Endothelial cell of hepatic sinusoid (primary cell): ENCODE results near the gene TEKTIP1.
"Not testable (repeated sequence)": the region's sequence is repeated elsewhere in the genome, so short reads cannot be mapped to it uniquely, and the experiment has no call there.

Source experiments
- in situ Hi-C: cut with HindIII; loops from 2 replicates; pipeline ENCODE4 v1.10.0; 2017; ENCODE audit warnings: low sequenced_read_pairs

The TEKTIP1 gene

GRCh38 chr19:3555653-3556422 lies 16.9 kb downstream of the TEKTIP1 start:
- in situ Hi-C loops, result no loop called here

DNA sequence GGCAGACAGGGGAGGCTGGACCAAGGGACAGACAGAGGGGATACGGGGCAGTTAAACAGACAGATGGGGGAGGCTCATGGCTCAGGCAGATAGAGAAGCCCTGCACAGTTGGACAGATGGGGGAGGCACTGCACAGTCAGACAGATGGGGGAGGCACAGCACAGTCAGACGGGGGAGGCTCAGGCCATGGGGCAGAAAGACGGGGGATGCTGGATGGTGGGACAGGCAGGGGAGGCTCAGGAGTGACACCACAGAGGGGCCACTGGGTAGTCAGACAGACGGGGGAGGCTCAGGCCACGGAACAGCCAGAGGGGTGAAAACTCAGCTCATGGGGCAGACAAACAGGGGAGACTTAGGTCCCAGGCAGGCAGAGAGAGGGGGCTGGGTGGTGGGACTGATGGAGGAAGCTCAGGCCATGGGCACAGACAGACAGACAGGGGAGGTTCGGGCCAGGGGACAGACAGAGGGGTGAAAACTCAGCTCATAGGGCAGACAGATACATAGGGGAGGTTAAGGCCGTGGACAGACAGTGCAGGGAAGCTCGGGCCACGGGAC lies 17.5 kb downstream of the TEKTIP1 start:
- in situ Hi-C loops, result no loop called here

DNA sequence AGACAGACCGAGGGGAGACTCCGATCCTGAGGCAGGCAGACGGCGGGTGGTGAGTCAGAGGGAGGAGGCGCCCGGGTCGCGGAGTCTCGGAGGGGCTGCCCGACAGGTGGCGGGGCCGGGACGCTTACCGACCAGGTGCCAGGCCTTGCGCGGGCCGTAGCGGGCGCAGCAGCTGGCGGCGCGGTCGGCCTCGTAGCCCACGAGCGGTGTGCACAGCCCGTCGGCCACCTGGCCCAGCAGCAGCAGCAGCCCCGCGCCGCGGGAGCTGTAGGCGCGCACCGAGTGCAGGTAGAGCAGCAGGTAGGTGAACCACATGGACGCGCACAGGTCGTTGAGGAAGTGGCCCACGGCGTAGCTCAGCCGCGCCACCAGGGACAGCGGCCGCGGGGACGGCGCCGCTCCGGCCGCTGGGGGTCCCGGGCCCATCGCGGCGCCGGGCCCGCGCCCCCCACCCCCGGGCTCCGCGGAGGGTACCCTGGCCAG lies 18.0 kb downstream of the TEKTIP1 start:
- in situ Hi-C loops, result no loop called here

DNA sequence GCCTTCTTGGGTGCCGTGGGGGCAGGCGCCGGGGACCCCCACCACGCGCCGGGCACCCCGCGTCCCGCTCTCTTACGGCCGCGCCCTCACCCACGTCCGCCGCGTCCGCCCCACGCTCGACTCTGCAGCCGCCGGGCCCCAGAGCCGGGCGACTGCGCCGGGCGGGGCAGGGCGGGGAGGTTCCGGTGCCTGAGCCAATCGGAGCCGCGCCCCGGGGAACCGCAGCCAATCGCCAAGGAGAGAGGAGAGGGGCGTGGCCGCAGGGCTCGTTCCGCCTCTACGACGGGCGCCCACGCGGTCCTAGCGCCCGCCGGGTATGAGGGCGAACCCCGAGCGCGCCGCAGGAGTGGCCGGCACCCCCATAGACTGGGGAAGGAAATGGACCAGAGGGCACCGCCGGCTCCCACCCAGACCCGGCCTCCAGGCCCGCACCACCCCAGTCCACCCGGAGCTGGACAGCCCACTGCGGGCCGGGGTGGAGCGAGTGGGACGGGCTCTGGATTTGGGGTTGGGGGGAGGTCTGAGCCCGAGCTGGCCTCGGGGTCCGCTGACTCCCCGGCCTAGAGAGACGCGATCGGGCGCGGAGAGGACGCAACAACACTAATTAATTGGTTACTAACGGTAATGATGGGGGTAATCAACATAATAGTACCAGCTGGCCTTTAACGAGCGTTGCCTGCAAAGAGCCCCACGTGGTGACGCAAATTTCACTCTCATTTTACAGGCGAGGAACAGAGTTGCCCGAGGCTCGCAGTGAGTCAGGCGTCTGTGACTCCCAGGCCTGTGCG lies 18.7 kb downstream of the TEKTIP1 start, which contains the start of gene MFSD12:
Gene MFSD12 (minus strand): TSS at position 126 of the 788 bp plus-strand sequence. CDS start 183 bp downstream, outside the sequence.
- in situ Hi-C loops, result no loop called here

DNA sequence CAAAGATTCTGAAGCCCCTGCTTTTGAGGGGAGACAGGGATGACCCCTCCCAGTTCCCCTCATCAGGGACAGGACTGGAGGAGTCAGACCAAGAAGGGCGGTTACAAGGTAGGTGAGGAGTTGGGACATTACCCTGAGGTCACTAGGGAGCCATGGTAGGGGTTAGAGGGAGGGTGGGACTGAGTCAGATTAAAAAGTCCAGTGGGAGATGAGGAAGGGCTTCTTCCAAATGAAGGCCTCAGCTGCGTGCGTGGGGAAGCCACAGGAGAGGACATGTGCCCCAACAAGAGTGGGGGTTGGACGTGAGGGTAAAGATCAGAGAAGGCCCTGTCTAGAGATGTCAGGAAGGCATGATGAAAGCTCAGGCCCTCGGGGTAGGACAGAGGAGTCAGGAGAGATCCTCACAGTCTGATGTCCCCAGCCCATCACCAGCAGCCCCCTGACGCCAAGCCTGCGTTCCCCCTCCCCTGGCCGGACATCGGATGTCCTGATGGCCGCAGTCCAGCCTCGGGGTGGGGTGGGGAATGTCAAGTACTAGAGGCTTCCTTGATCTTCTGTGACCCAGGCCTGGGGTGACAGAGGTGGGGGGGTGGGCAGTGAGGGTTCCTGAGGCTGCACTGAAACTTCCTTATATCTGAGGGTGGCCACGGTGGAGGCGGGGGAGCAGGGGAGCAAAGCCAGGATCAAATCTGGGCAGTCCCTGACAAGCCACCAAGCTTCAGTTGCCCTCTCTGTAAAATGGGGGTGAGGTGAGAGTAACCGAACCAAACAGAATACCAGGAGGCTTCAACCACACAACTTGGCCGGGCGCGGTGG lies 24.9 kb downstream of the TEKTIP1 start:
- in situ Hi-C loops, result loop anchor here (10.0 kb wide), 1 partner anchor 259 kb away; no protein-coding TSS in a partner anchor

DNA sequence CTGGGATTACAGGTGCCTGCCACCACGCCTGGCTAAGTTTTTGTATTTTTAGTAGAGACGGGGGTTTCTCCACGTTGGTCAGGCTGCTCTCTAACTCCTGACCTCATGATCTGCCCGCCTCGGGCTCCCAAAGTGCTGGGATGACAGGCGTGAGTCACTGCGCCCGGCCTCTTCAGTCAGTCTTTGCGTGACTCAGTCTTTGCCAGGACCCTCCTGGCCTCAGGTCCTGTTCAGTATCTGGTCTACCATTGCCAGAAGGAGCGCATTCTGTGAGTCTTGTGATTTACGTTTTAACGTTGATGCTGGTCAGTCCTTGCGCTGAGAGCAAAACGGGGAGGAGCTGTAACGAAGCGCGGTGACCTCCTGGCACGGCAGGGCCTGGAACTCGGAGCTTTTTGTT lies 26.2 kb downstream of the TEKTIP1 start:
- in situ Hi-C loops, result loop anchor here (10.0 kb wide), 1 partner anchor 260 kb away; no protein-coding TSS in a partner anchor

DNA sequence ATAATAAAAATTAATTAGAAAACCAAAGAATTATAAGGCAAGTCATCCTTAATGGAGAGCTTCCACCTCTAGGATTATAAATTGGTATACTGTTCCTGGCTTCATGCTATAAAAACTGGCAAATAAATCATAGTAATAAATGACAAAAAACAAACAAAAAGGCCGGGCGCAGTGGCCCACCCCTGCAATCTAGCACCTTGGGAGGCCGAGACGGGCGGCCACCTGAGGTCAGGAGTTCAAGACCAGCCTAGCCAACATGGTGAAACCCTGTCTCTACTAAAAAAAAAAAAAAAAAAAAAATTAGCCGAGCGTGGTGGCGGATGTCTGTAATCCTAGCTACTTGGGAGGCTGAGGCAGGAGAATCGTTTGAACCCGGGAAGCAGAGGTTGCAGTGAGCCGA lies 31.1 kb downstream of the TEKTIP1 start:
- in situ Hi-C loops, result not testable (repeated sequence)

- in situ Hi-C loops, result no loop called here
These were observed 31.6 kb downstream of the TEKTIP1 start for GRCh38 chr19:3570606-3571011.

DNA sequence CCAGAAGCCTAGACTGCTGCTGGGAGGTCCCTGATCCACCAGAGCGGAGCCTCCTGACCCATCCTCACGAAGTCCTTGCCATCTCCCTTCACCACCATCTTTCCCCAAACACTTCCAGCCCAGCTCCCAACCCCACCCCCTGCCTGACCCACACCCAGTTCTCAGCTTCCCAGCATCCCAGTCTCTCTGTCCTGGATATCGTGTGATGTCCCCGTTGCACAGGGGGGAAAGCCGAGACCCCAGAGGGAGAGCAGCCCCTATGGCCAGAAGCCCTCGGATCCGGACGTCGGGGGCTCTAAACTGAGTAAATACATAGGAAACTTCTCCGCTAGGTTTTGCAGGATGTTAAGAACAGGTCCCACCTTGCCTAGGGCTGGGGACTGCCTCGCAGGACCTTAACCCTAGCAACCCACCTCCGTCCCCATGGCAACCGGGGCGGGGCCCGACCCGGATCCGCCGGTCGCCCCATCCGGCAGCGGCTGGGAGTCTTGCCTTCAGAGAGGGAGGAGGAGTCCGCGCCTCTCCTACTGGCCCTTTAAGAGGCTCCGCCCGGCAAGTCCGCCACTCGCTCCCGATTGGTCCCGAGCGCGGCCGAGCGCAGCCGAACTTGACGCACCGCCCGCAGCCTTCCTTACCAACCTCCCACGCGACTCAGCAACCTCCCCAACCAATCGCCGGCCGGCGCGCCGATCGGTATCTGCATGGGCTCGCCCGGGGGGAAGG lies 33.3 kb downstream of the TEKTIP1 start:
- in situ Hi-C loops, result no loop called here

GRCh38 chr19:3572855-3573161 lies 33.8 kb downstream of the TEKTIP1 start, which contains the start of gene HMG20B:
TSS of gene HMG20B (plus strand) at chr19:3572944. CDS start at chr19:3573310, 366 bp downstream.
- in situ Hi-C loops, result no loop called here

GRCh38 chr19:3573162-3573857 lies 34.3 kb downstream of the TEKTIP1 start:
- in situ Hi-C loops, result no loop called here

DNA sequence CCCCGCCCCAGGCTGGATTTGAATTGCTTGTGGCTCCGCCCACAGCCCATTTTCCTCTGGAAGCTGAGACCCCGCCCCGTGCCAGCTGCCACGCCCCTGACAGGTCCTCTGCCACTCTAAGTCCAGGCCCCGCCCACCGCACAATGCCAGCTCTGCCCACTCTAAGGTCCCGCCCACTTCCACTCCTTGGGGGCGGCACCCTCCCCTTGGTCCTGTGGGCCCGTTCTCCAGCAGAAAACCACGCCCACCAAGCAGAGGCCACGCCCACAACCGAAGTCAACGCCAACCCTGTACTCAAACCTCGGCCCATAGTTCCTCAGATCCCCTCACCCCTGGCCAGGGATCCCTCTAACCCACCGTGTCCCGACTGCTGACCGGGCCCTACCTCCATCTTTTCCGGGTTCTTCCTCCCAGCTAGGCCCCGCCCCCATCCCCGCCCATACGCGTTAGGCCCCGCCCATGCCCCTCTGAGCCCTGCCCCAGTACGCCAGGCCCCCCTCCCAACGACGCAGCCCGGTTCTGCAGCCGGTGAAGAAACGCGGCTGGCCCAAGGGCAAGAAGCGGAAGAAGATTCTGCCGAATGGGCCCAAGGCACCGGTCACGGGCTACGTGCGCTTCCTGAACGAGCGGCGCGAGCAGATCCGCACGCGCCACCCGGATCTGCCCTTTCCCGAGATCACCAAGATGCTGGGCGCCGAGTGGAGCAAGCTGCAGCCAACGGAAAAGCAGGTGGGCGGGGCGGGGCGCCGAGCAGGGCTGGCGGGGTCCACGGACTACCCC lies 35.1 kb downstream of the TEKTIP1 start:
- in situ Hi-C loops, result no loop called here

DNA sequence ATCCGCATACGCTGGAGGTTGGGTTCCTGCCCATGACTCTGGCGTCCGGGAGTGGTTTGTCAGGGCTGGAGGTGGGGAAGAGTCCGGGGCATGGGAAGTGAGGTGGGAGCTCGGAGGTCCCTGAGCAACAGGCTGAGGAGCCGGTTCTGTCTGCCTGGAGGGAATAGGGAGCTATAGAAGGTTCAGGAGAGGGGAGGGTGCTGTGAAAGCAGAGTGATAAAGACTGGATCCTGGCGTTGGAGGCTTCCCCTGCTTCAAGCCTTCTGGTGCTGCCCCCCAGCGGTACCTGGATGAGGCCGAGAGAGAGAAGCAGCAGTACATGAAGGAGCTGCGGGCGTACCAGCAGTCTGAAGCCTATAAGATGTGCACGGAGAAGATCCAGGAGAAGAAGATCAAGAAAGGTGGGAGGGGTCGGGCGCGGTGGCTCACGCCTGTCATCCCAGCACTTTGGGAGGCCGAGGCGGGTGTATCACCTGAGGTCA lies 36.3 kb downstream of the TEKTIP1 start:
- in situ Hi-C loops, result loop anchor here (5.0 kb wide), 3 partner anchors 38 to 77 kb away; partner anchors contain the start of gene TEKTIP1

- in situ Hi-C loops, result loop anchor here (5.0 kb wide), 3 partner anchors 39 to 76 kb away; partner anchors contain the start of gene TEKTIP1
These were observed 37.1 kb downstream of the TEKTIP1 start for GRCh38 chr19:3575949-3576673.

DNA sequence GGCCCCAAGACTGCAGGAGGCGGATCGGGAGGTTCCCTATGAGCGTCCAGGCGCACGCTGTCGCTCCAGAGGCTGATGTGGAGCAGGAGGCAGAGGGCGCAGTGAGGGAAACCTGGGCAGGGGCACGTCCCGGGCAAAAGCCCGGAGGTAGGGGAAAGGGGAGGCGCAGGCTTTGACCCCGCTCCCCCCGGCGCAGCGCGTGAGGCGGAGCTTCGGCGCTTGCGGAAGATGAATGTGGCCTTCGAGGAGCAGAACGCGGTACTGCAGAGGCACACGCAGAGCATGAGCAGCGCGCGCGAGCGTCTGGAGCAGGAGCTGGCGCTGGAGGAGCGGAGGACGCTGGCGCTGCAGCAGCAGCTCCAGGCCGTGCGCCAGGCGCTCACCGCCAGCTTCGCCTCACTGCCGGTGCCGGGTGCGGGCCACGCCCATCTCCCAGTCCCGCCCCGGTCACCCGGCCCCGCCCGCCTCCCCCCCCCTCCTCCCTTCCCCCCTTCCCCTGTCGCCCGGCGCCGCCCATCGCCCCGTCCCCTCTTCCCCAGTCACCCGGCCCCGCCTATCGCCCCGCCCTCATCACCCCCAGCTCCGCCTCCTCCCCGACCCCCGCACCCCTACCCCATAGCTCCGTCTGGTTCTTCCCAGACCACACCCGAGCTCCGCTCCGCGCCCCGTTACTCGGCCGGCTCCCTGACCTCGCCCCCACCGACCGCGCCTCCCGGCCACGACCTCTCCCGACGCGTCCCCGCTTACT lies 37.9 kb downstream of the TEKTIP1 start:
- in situ Hi-C loops, result loop anchor here (5.0 kb wide), 3 partner anchors 40 to 75 kb away; partner anchors contain the start of gene TEKTIP1

DNA sequence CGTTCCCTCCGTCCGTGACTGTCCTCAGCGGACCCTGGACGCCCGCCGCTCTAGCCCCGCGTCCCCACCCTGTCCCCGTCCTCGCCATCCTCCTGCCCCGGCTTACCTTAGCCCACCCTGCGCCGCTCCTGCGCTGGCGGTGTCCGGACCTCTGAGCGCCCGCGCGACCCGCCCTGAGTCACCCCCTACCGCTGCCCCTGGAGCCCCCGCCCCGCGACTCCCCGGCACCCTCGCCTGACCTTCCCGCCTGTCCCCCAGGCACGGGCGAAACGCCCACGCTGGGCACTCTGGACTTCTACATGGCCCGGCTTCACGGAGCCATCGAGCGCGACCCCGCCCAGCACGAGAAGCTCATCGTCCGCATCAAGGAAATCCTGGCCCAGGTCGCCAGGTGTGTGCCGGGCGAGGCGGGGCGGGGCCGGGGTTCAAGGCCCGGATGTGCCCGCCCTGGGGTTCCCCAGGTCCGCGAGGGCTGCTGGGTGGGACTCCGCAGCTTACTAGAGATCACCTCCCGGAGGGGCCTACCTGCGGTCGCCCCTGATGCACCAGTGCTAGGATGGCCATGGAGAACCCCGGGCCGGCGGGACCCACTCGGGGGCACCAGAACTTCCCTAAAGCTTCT lies 38.9 kb downstream of the TEKTIP1 start:
- in situ Hi-C loops, result loop anchor here (5.0 kb wide), 3 partner anchors 41 to 74 kb away; partner anchors contain the start of gene TEKTIP1
